Activated CD4-positive, alpha-beta T cell treated with anti-CD3 and anti-CD28 coated beads, Interleukin-2, amount 50 U/mL, for 1 hour (primary cell): Measurements from ENCODE around the gene CLDN22.

Source experiments
- DNase-seq: peaks from one replicate; pipeline ENCODE4 v3.0.0-alpha.2; 2020

Gene CLDN22

DNA sequence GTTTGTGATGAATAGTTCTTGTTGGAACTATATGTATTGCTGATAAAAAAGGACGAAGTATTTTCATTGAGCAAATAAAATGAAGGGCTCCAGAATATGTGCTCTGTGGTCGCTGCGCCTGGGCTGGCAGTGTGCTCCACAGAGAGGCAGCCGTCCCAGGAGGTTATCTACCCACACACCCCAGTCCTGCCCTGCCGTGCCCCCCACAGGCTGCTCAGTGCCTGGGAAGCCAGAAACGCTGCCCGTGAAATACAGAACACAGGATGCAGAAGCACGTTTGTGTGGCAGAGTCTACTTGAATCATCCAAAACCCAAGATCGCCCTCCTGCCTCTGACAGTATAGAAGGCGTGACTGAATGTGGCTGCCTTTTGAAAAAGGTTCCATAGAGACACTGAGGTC lies 1.4 kb downstream of the CLDN22 start:
- DNase-seq = no peak

DNA sequence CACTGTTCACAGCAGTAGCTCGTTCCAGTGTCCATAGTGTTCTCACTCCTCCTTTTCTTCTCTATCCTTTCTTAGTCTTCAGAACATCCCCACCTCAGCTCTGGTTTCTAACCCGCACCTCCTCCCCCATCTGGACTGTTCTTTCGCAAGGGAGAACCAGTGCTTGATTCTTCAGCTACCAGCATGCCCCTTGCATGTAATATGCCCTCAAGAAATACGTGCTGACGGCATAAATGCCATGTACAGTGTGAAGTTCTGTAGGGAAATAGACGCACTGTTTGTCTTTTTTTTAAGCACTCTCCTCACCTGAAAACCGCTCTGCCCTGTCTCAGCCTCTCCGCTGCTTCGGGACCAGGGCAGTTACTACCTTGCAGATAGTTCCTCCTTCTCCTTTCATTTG lies 5.3 kb downstream of the CLDN22 start:
- DNase-seq = no peak

- DNase-seq = no peak
Observed at GRCh38 chr4:183314336-183314735, 5.7 kb downstream of the CLDN22 start.

GRCh38 chr4:183312841-183313240 lies 7.2 kb downstream of the CLDN22 start:
- no peak for DNase-seq

DNA sequence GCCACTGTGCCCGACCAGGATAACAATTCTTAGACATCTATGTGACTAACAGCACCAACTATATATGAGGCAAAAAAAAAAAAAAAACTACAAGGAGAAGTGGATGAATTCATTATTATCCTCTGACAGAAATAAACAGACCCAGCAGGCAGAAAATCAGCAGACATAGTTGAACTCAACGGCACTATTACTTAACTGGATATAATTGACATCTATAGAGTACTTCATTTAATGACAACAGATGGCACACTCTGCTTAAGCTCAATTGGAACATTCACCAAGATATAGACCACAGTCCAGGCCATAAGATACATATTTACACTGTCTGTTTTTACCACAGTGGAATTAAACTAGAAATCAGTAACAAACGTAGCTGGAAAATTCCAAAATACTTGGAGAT lies 13.3 kb downstream of the CLDN22 start:
- DNase-seq = no peak

GRCh38 chr4:183304538-183304937 lies 15.5 kb downstream of the CLDN22 start:
- DNase-seq = no peak

DNA sequence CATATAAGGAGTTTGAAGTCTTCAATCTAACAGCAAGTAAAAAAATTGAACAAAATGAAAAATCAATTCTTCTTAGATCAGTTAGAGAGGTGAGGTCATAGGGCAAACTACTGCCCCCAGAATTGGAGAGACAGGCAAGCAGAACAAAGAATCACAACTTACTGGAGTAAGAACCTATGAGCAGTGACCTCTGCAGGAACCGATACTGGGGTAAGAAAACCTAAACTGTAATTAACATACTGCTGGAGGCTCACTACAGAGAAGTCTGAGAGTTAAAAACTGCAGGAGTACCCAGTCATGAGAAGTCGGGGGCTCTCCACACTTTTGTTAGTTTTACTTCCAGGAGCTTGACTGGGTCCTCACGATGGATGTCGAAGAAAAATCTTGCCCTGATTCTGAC lies 16.0 kb downstream of the CLDN22 start:
- no peak for DNase-seq

- DNase-seq = no peak
Observed at GRCh38 chr4:183303301-183303700, 16.8 kb downstream of the CLDN22 start.

DNA sequence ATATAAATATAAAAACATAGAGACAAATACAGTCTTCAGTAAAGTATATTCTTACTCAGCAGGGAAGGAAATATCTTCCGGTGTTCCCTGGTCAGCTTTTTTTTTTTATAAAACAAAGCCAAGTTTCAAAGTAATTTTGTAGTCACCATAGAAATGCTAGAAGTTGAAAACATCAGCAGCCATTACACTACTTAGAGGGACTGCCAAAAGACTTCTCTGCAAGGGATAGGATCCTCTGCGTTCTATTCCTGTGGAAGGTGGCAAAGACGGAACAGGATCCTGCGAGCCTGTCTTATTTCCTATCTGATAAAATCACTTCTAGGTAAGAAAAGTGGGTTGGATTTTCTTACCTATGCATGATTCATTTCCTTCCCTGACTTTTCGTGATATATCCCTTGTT lies 19.4 kb downstream of the CLDN22 start:
- DNase-seq = no peak

DNA sequence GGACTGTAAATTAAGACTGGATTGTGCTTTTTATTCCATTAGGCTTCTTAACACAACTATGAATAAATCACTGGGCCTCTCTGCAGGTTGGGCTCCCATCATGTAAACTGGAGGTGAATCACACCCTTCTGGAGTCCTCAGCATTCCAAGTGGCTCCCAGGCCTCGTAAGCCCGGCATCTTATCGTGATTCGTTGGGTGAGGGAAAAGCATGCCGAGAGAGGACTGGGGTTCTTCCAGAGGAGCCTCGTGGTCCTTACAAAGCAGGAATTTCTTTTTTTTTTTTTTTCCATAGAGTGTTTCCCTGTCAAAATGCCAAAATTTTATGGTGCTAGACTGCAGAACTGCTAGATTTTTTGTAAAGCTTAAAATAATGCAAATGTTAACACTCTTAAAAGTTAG lies 20.0 kb downstream of the CLDN22 start:
- DNase-seq = no peak

- no peak for DNase-seq
Observed at GRCh38 chr4:183299464-183299863, 20.6 kb downstream of the CLDN22 start.

GRCh38 chr4:183297675-183298074 lies 22.4 kb downstream of the CLDN22 start:
- no peak for DNase-seq

- DNase-seq = no peak
Observed at GRCh38 chr4:183295711-183296110, 24.4 kb downstream of the CLDN22 start.

DNA sequence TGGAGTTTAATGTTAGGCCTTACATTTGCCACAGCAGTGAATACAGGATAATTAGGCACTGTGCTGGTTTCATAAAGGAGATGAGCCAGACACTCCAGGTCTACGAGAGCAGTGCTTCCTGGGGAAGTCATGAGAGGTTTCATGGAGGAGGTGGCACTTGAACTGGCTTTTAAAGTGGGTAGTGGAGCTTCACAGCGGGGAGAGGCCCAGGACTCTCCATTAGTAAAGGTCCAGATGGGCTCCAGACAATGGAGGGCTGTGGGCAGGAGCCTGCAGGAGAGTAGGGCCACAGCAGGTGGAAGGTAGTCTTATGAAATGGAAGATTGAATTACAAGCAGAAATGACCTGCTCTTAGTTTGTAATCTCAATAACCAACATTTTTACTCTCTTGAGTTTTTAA lies 29.0 kb downstream of the CLDN22 start:
- DNase-seq = no peak

- DNase-seq = no peak
Observed at GRCh38 chr4:183289688-183290087, 30.4 kb downstream of the CLDN22 start.

DNA sequence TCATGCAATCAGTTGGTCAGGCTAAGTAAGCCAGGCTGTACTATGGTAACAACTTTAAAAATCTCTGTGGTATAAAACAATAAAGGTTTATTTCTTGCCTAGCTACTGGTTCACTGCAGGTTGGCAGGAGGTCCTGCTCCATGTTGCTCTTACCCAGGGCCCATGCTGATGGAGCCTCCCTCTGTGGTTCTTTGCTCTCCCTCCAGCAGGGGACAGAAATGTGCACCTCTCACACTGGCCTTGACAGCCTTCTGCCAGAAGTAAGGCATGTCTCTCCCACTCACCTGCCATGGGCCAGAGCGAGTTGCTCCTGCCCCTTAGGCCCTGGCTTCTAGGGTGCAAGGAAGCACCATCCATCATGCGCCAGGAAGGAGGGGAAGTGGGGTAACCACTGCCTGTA lies 31.1 kb downstream of the CLDN22 start:
- DNase-seq = no peak

DNA sequence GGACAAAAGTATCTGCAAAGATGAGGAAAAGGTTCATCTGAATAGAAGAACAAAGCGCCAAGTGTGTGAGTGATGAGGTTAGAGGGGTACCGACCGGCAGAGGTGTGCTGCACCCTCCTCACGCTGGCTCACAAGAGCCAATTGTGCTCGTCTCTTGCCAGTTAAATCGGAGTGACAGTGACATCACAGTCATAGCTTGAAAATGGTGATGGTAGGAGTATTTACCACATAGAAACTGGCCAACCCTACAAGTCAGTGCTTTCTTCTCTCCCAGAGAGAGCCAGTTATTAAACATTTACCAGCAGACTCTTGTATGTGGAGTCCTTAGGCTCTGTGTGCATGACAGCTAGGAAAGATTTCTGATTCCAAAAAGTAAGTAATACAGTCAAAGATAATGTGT lies 32.4 kb downstream of the CLDN22 start:
- DNase-seq = no peak

GRCh38 chr4:183287309-183287659 lies 32.8 kb downstream of the CLDN22 start:
- DNase-seq = no peak

- DNase-seq = no peak
Observed at GRCh38 chr4:183286590-183287308, 33.3 kb downstream of the CLDN22 start.

GRCh38 chr4:183285886-183286285 lies 34.2 kb downstream of the CLDN22 start:
- no peak for DNase-seq

DNA sequence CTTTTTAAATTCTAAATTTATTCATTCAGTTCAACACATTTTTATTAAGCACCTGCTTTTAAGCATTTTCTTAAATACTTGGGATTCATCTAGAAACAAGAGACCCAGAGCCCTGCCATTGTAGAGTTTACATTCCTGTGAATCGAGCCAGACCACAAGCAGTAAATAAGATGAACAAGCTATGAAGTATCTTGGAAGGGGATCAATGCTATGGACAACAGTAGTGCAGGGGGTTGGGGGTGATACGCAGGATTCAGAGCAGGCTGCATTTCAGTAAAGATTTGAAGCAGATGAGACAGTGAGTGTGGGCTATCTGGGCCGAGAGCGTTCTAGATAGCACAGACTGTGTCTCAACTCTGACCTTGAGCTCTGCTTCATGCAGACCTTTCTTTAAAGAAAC lies 35.1 kb downstream of the CLDN22 start:
- DNase-seq = no peak

GRCh38 chr4:183284258-183284785 lies 35.8 kb downstream of the CLDN22 start:
- no peak for DNase-seq

DNA sequence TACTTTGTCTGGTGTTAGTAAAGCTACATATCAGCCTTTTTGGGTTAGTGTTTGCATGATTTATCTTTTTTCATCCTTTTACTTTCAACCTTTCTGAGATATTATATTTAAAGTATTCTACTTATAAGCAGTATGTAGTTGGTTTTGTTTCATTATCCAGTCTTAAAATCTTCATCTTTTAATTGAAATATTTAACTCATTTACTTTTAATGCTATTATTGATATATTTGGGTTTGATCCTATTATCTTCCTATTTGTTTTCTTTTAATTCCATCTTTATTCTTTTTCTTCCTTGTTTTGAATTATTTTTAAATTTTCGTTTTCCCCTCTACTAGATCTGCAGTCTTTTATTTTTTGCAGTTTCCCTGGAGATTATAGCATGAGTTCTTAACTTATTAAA lies 44.0 kb downstream of the CLDN22 start:
- DNase-seq = no peak

DNA sequence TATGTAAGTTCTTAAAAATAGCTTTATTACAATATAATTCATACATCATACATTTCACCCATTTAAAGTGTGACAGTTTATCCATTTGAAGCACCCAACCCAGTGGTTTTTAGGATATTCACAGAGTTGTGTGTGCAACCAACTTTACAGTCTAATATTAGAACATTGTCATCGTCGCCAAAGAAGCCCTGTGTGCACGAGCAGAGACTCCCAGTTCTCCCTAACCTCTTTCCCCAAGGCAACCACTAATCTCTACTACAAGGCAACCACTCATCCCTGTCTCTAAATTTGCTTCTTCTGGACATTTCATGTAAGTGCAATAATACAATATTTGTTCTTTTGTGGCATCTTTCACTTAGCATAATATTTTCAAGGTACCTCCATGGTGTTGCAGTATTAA lies 47.7 kb downstream of the CLDN22 start:
- DNase-seq = no peak

DNA sequence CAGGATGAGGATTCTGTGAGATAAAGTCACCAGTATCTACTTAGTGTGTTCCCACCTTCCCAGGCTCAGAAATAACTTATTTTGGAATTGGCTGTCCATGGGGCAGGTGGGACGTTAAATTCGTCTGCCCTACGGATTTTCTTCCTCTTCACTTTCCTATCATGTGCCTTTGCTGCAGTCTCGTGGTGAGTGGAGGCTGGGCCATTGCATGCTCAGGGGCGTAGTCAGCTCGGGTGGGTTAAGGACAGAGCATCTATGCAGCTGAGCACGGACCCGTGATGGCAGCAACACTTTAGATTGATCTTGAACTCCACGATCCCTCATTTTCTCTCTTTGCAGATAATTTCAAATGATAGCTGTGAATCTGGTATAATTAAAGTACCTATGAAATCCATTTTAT lies 51.5 kb downstream of the CLDN22 start:
- no peak for DNase-seq
